HCT116 (cell line): ENCODE results near the gene TM9SF4. TPM values are rescaled to one million over a fixed set of nuclear protein-coding genes. Genes with fewer than 3 reads are reported as not detected.
A peak's percentile ranks its signal among the peaks of the same experiment; 100 is the strongest.
"Not testable (repeated sequence)": the region's sequence is repeated elsewhere in the genome, so short reads cannot be mapped to it uniquely, and the experiment has no call there.

ENCODE experiments used
- ATAC-seq: fragments of 200-7000 bp; cut with Tn5 transposase; 2 replicates; pipeline ENCODE4 v1.9.1; 2020; ENCODE audit warnings: mild to moderate bottlenecking, moderate library complexity
- BruUV-seq: library from RNA; stranded (reverse); fragments of 400-500 nt; replicated peaks from 2 replicates; lab custom pipeline; 2021; lab: Mats Ljungman, UMichigan
- CTCF ChIA-PET: fragments of 300-600 bp; sonication (Branson Sonifier 250); formaldehyde crosslinking; loops from one replicate; lab custom pipeline; 2021; ENCODE audit warnings: antibody characterized with exemption; lab: Charles Lee
- POLR2A ChIA-PET: fragments of 300-600, 350-600 bp; sonication (Branson Sonifier 250); formaldehyde crosslinking; loops from one replicate; lab custom pipeline; 2021; ENCODE audit warnings: antibody characterized with exemption; lab: Charles Lee
- RAD21 ChIA-PET, 2 experiments: fragments of 300-600 bp; sonication (Branson Sonifier 250); formaldehyde crosslinking; loops; one replicate each; lab custom pipeline; 2023; ENCODE audit warnings: low total read pairs in 2 of 2; ENCODE audit not compliant: uncharacterized antibody in 2 of 2, unreplicated experiment in 2 of 2, low non-redundant PET in 1 of 2; lab: Charles Lee
- DNase-seq: peaks from one replicate; pipeline ENCODE4 v3.0.0-alpha.2; 2010; ENCODE audit warnings: low read depth, low spot score
- H2AFZ ChIP-seq: fragments of 200-600 bp; shearing (Covaris generic), sonication (generic); 2 replicates; pipeline ENCODE4 v1.6.1; 2017; ENCODE audit warnings: low read depth, mixed run types, mixed read lengths, antibody characterized with exemption, low read length; ENCODE audit not compliant: poor library complexity, severe bottlenecking
- H3K27ac ChIP-seq: 2 replicates; pipeline ENCODE4 v1.5.1; 2012; ENCODE audit warnings: low read depth, low read length
- H3K27me3 ChIP-seq: fragments of 200-600 bp; sonication (generic); 2 replicates; pipeline ENCODE4 v1.6.1; 2016; ENCODE audit warnings: mixed run types, low read length, mixed read lengths; ENCODE audit not compliant: insufficient read depth
- H3K36me3 ChIP-seq, 2 experiments: fragments of 200-500 bp in 1 of 2; fragments of 200-600 bp in 1 of 2; sonication (Bioruptor generic) in 1 of 2; sonication (generic) in 1 of 2; 2 replicates each; pipeline versions ENCODE4 v1.5.1 to v1.6.1; 2014 to 2016; ENCODE audit warnings: low read length in 2 of 2, inconsistent platforms in 1 of 2, mixed read lengths in 1 of 2, mixed run types in 1 of 2; ENCODE audit not compliant: insufficient read depth in 2 of 2, control insufficient read depth in 1 of 2
- H3K4me1 ChIP-seq, 2 experiments: fragments of 200-600 bp in 1 of 2; sonication (generic) in 1 of 2; 2 replicates each; pipeline versions ENCODE4 v1.5.1 to v1.6.1; 2012 to 2017; ENCODE audit warnings: low read length in 2 of 2, inconsistent platforms in 1 of 2, mild to moderate bottlenecking in 1 of 2, mixed read lengths in 1 of 2, mixed run types in 1 of 2, moderate library complexity in 1 of 2; ENCODE audit not compliant: insufficient read depth in 2 of 2, control insufficient read depth in 1 of 2
- H3K4me2 ChIP-seq: fragments of 200-600 bp; sonication (generic); 2 replicates; pipeline ENCODE4 v1.6.1; 2017; ENCODE audit warnings: mixed run types, low read length, mixed read lengths
- H3K4me3 ChIP-seq, 2 experiments: fragments of 200-600 bp in 1 of 2; sonication (generic) in 1 of 2; replicated peaks in 1 of 2; 2 replicates each; pipeline ENCODE4 v1.5.1; 2011 to 2016; ENCODE audit warnings: low read length in 2 of 2, control low read depth in 1 of 2, low read depth in 1 of 2, mild to moderate bottlenecking in 1 of 2, mixed read lengths in 1 of 2, mixed run types in 1 of 2
- H3K79me2 ChIP-seq: fragments of 200-600 bp; sonication (generic); 2 replicates; pipeline ENCODE4 v1.6.1; 2017; ENCODE audit warnings: mild to moderate bottlenecking, mixed run types, low read length, moderate library complexity, mixed read lengths; ENCODE audit not compliant: insufficient read depth
- H3K9ac ChIP-seq: fragments of 200-600 bp; sonication (generic); 2 replicates; pipeline ENCODE4 v1.6.1; 2016; ENCODE audit warnings: low read length, mixed read lengths
- H3K9me2 ChIP-seq: fragments of 200-600 bp; sonication (generic), shearing (Covaris generic); 2 replicates; pipeline ENCODE4 v1.6.1; 2017; ENCODE audit warnings: mixed run types, mild to moderate bottlenecking, moderate library complexity; ENCODE audit not compliant: insufficient read depth
- H3K9me3 ChIP-seq, 2 experiments: fragments of 200-500 bp in 1 of 2; fragments of 200-600 bp in 1 of 2; sonication (Bioruptor generic) in 1 of 2; sonication (generic) in 1 of 2; 2 replicates each; pipeline ENCODE4 v1.6.1; 2014 to 2017; ENCODE audit warnings: low read length in 2 of 2, mixed read lengths in 2 of 2, inconsistent platforms in 1 of 2, low read depth in 1 of 2, mild to moderate bottlenecking in 1 of 2, mixed run types in 1 of 2, moderate library complexity in 1 of 2; ENCODE audit not compliant: control insufficient read depth in 1 of 2, insufficient read depth in 1 of 2
- H4K20me1 ChIP-seq: fragments of 200-600 bp; sonication (generic), shearing (Covaris generic); 2 replicates; pipeline ENCODE4 v1.6.1; 2017; ENCODE audit warnings: mixed run types, mild to moderate bottlenecking, moderate library complexity; ENCODE audit not compliant: insufficient read depth
- ATF3 ChIP-seq: IDR thresholded peaks from 2 replicates; pipeline ENCODE4 v1.6.1; 2012
- CEBPB ChIP-seq: IDR thresholded peaks from 2 replicates; pipeline ENCODE4 v1.6.1; 2012; ENCODE audit warnings: low read depth
- ELF1 ChIP-seq: IDR thresholded peaks from 2 replicates; pipeline ENCODE4 v1.6.1; 2012; ENCODE audit warnings: low read depth, borderline replicate concordance
- EZH2 ChIP-seq: fragments of 200-600 bp; sonication (generic); IDR thresholded peaks from 2 replicates; pipeline ENCODE4 v1.6.1; 2017; ENCODE audit warnings: antibody characterized with exemption, mixed run types
- EZH2phosphoT487 ChIP-seq: fragments of 200-600 bp; IDR thresholded peaks from 2 replicates; pipeline ENCODE4 v1.6.1; 2018; ENCODE audit warnings: antibody characterized with exemption, borderline replicate concordance
- JUND ChIP-seq: IDR thresholded peaks from 2 replicates; pipeline ENCODE4 v1.6.1; 2012
- MAX ChIP-seq: IDR thresholded peaks from 2 replicates; pipeline ENCODE4 v1.6.1; 2012
- POLR2A ChIP-seq: IDR thresholded peaks from 2 replicates; pipeline ENCODE4 v1.7.0; 2011; ENCODE audit warnings: borderline replicate concordance; ENCODE audit not compliant: insufficient read depth, insufficient read length; ENCODE audit errors: extremely low read depth
- SP1 ChIP-seq: IDR thresholded peaks from 2 replicates; pipeline ENCODE4 v1.6.1; 2012; ENCODE audit warnings: low read depth
- SRF ChIP-seq: IDR thresholded peaks from 2 replicates; pipeline ENCODE4 v1.6.1; 2012; ENCODE audit warnings: low read depth
- TCF7L2 ChIP-seq: IDR thresholded peaks from 2 replicates; pipeline ENCODE4 v1.7.0; 2011; ENCODE audit warnings: borderline replicate concordance, inconsistent platforms; ENCODE audit not compliant: insufficient read depth, insufficient read length; ENCODE audit errors: extremely low read depth
- YY1 ChIP-seq: IDR thresholded peaks from 2 replicates; pipeline ENCODE4 v1.6.1; 2011; ENCODE audit warnings: low read length, low read depth, moderate library complexity, mild to moderate bottlenecking; ENCODE audit not compliant: insufficient replicate concordance; ENCODE audit errors: extremely low read depth
- ZNF274 ChIP-seq: fragments of 200-500 bp; sonication (Bioruptor generic); IDR thresholded peaks from 2 replicates; pipeline ENCODE4 v1.6.1; 2014; ENCODE audit warnings: mild to moderate bottlenecking, low read depth, low read length, inconsistent platforms
- intact Hi-C: fragments of 100-400 bp; cut with micrococcal nuclease; formaldehyde crosslinking; loops from 2 replicates; pipeline ENCODE4 v1.10.0; 2022
- total RNA-seq: library from RNA; stranded (reverse); gene quantifications from one replicate; pipeline ENCODE4 v1.2.1, GENCODE V29; 2021; ENCODE audit not compliant: unreplicated experiment
- TF ChIP-seq, protein P1 (sequence below), 3 experiments: fragments of 200-600 bp in 1 of 3; sonication (generic) in 1 of 3; IDR thresholded peaks in 2 of 3; conservative IDR thresholded peaks in 1 of 3; 2 replicates each; pipeline ENCODE4 v1.5.1; 2012 to 2017; ENCODE audit warnings: low read depth in 2 of 3, low read length in 2 of 3, antibody characterized with exemption in 1 of 3, borderline replicate concordance in 1 of 3, control low read depth in 1 of 3, mild to moderate bottlenecking in 1 of 3, mixed read lengths in 1 of 3, mixed run types in 1 of 3, moderate library complexity in 1 of 3; ENCODE audit not compliant: insufficient read depth in 1 of 3
- TF ChIP-seq, protein P2 (sequence below): IDR thresholded peaks from 2 replicates; pipeline ENCODE4 v1.6.1; 2012; ENCODE audit warnings: low read depth

TM9SF4 gene
- total RNA-seq, 1 experiment from 2014 or later, result 51.2 TPM

GRCh38 chr20:32192698-32193097, 83.2 kb downstream of the TM9SF4 start:
- Histone ChIP-seq H3K36me3 (peaks cover 18 to 31% of the 10 kb centered on the region in 2 experiments; a peak in 3 of 4 replicates), H3K4me3 (no peak overlapping the region), H3K9me3 (no peaks in the 10 kb centered on the region), H3K9me2 (no peaks in the 10 kb centered on the region)
- BruUV-seq, result TSS peak; percentile 4
- POLR2A ChIA-PET, result no interaction called here
- TF ChIP-seq SRF, result no peak
- TF ChIP-seq TCF7L2, result no peak
- no peak for TF ChIP-seq EZH2phosphoT487
- TF ChIP-seq JUND, result no peak
- no peak for TF ChIP-seq ATF3
- TF ChIP-seq YY1, result no peak
- no peak for TF ChIP-seq ELF1
- no peak for TF ChIP-seq SP1
- TF ChIP-seq, protein P1, sequence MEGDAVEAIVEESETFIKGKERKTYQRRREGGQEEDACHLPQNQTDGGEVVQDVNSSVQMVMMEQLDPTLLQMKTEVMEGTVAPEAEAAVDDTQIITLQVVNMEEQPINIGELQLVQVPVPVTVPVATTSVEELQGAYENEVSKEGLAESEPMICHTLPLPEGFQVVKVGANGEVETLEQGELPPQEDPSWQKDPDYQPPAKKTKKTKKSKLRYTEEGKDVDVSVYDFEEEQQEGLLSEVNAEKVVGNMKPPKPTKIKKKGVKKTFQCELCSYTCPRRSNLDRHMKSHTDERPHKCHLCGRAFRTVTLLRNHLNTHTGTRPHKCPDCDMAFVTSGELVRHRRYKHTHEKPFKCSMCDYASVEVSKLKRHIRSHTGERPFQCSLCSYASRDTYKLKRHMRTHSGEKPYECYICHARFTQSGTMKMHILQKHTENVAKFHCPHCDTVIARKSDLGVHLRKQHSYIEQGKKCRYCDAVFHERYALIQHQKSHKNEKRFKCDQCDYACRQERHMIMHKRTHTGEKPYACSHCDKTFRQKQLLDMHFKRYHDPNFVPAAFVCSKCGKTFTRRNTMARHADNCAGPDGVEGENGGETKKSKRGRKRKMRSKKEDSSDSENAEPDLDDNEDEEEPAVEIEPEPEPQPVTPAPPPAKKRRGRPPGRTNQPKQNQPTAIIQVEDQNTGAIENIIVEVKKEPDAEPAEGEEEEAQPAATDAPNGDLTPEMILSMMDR (IDR thresholded peaks at IDR 0.05 in 2 of 3, conservative IDR thresholded peaks at IDR 0.05 in 1 of 3; ENCODE audit: borderline replicate concordance in 1 of 3, insufficient read depth in 1 of 3, low read depth in 2 of 3, low read length in 2 of 3), result no peak
- TF ChIP-seq CEBPB, result no peak
- TF ChIP-seq ZNF274, result no peak
- no peak for TF ChIP-seq MAX
- TF ChIP-seq, protein P2, sequence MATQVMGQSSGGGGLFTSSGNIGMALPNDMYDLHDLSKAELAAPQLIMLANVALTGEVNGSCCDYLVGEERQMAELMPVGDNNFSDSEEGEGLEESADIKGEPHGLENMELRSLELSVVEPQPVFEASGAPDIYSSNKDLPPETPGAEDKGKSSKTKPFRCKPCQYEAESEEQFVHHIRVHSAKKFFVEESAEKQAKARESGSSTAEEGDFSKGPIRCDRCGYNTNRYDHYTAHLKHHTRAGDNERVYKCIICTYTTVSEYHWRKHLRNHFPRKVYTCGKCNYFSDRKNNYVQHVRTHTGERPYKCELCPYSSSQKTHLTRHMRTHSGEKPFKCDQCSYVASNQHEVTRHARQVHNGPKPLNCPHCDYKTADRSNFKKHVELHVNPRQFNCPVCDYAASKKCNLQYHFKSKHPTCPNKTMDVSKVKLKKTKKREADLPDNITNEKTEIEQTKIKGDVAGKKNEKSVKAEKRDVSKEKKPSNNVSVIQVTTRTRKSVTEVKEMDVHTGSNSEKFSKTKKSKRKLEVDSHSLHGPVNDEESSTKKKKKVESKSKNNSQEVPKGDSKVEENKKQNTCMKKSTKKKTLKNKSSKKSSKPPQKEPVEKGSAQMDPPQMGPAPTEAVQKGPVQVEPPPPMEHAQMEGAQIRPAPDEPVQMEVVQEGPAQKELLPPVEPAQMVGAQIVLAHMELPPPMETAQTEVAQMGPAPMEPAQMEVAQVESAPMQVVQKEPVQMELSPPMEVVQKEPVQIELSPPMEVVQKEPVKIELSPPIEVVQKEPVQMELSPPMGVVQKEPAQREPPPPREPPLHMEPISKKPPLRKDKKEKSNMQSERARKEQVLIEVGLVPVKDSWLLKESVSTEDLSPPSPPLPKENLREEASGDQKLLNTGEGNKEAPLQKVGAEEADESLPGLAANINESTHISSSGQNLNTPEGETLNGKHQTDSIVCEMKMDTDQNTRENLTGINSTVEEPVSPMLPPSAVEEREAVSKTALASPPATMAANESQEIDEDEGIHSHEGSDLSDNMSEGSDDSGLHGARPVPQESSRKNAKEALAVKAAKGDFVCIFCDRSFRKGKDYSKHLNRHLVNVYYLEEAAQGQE, result no peak
- TF ChIP-seq POLR2A, result no peak
- no peak for TF ChIP-seq EZH2
- TF ChIP-seq, all 23 proteins: peak for 0
- ChIA-PET CTCF (no interaction called here), RAD21 (interaction anchor here in 1 of 2 experiments (0.6 kb wide), 1 partner anchor 292 kb away, joined by 4 read pairs; no protein-coding TSS in a partner anchor)
- Histone ChIP-seq H2AFZ (no peak overlapping the region), H3K27me3 (no peaks in the 10 kb centered on the region), H4K20me1 (no peaks in the 10 kb centered on the region), H3K27ac (no peak overlapping the region), H3K4me1 (no peaks in the 10 kb centered on the region), H3K9ac (no peak overlapping the region), H3K79me2 (peaks cover 4% of the 10 kb centered on the region), H3K4me2 (no peak overlapping the region)
- intact Hi-C loops, result no loop called here
- DNase-seq, result no peak
- ATAC-seq, result no peak

DNA sequence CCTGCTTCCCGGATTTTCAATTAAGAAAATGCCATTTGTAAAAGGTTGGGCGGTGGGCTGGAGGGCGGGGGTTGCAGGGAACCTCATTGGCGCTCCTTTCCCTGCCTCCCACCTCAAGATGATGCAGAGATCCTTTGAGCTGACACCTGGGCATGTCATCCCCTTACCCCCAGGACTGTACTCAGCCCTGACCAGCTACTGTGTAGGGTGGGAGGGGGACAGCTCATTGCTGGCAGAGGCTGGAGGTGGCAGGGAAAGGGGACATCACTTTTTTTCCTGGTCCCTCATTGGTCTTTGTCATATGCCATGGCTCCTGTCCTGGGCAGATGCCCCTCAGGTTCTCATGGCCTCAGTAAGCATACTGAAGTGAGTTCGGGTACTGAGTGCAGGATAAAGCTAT, 83.8 kb downstream of the TM9SF4 start:
- H3K9me2 ChIP-seq, DNase-seq, H3K4me2 ChIP-seq, H4K20me1 ChIP-seq, H3K9ac ChIP-seq, intact Hi-C loops, H3K4me1 ChIP-seq, H3K27ac ChIP-seq, POLR2A ChIA-PET, H3K79me2 ChIP-seq, H3K27me3 ChIP-seq, H2AFZ ChIP-seq, H3K4me3 ChIP-seq, H3K9me3 ChIP-seq, CTCF ChIA-PET, ATAC-seq, BruUV-seq: not testable (repeated sequence)
- RAD21 ChIA-PET, result interaction anchor here in 1 of 2 experiments (0.6 kb wide), 1 partner anchor 291 kb away, joined by 4 read pairs; no protein-coding TSS in a partner anchor
- H3K36me3 ChIP-seq, result peaks cover 22 to 34% of the 10 kb centered on the region in 2 experiments; a peak in 3 of 4 replicates
